Colon (tissue), 2 donors: Measurements from ENCODE around the gene NR2F1.
"Not testable (repeated sequence)": the region's sequence is repeated elsewhere in the genome, so short reads cannot be mapped to it uniquely, and the experiment has no call there.

ENCODE experiments used
- FAIRE-seq: peaks from 2 replicates; lab custom pipeline; 2012; peaks lifted over from hg19 to GRCh38; lab: Jason Lieb, UNC
- donor health status: control.
- donor health status: control.

Gene NR2F1

DNA sequence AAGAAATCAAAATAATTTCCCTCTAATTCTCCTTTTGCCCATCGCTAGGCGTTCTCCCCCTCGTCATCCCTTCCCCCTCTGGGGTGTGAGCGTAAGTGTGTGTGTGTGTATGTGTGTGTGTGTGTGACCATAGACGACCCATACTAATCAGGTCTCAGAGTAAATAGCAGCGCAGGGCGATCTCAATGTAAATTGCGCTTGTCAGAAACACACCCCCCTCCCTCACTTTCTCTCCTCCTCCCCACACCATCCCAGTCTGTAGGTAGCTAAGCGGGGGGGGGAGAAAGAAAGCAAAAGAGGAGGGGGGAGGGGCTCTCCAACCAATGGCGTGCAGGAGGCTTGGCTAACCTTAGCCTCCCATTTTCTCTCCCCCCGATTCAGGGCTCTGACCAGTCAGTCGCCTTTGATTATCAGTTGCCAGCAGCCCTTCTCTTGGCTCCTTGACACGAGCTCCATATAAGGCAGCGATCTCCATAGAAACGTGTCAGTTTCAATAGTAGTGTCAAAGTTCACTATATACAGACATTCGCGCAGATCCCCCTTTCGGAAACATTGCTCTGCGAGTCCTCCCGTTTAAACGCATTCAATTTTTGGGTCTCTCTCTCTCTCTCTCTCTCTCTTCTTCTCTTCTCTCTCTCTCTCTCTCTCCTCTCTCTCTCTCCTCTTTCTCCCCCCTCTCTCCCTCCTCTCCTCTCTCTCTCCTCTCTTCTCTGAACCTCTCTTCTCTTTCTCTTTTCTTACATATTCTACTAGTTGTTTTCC lies at the start of gene NR2F1:
TSS of gene NR2F1 (plus strand) at position 546 of the 762 bp plus-strand sequence. CDS start 1,802 bp downstream, outside the sequence.
- no peak for FAIRE-seq

DNA sequence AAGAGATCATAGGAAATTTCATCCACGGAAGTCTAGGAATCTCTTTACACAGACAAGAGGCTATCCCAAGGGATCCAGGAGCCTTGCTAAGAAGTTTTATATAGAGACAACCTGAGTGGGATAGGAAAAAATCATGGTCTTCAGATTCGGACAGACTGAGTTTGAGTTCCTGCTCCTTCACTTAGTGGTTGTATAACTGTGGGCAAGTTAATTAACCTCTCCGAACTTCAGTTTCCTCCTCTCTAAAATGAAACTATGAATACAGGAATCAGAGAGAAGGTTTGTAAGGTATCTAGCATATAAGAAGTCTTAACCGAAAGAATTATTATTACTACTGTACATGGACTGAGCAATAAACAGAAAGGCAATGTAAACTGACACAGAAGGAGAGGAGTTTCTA lies 37.1 kb upstream of the NR2F1 start:
- FAIRE-seq, result no peak

DNA sequence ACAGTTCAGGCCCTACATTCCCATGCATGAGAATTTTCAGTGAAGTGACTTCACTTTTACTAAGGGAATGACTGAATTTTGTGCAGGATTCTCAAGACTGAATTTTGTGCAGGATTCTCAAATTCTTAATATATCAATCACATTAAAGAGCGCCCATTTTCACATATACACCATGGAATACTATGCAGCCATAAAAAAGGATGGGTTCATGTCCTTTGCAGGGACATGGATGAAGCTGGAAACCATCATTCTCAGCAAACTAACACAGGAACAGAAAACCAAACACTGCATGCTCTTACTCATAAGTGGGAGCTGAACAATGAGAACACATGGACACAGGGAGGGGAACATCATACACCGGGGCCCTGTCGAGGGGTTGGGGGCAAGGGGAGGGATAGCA lies 33.4 kb upstream of the NR2F1 start:
- FAIRE-seq, result not testable (repeated sequence)

GRCh38 chr5:93557021-93557604 lies 25.9 kb upstream of the NR2F1 start:
- FAIRE-seq, result no peak

- FAIRE-seq, result no peak
Measured at GRCh38 chr5:93566091-93566490, 16.9 kb upstream of the NR2F1 start.

DNA sequence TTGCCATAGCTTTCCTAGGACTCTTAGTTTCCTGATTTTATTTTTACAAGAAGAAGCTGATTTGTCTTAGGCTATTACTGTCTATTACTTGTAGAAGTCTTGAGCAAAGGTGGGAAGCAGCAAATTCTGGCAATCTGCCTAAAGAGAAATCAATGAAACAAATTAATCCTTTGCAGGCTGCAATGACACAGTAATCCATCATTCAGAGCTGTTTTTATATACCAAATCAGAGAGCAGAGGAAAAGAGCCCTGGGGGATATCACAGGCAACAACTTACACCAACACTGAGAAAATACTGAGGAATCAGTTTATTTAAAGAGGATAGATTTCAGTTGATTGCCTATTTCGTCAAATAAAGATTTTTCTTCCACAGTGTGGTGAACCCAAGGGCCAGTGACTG lies 15.6 kb upstream of the NR2F1 start:
- FAIRE-seq, result no peak

- FAIRE-seq, result no peak
Measured at GRCh38 chr5:93569300-93570160, 13.5 kb upstream of the NR2F1 start.

- FAIRE-seq, result no peak
Measured at GRCh38 chr5:93570294-93571113, 12.5 kb upstream of the NR2F1 start.

GRCh38 chr5:93571114-93571949 lies 11.7 kb upstream of the NR2F1 start:
- FAIRE-seq, result no peak

DNA sequence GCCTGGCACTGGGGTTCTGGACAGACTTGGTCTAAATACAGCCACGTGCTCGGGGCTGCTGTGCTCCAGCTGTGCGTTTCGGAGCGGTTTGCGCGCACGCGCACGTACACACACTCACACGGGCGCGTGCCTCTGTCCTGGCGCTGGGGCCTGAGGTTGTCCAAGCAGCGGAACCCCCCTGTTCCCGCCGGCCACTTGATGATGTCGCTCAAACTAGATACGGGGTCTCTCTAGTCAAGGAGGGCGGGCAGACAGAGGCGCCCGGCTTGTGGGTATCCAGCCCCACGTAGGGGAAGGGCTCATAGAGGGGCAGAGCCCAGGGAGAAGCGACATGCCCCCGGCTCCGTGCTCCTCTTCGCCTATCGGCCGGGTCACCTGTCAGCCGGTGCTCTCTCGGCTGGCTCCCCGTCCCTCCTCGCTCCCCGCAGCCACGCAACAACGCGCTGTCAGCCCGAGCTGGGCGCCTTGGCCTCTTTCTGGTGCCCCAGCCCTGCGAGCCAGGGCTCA lies 10.9 kb upstream of the NR2F1 start:
- no peak for FAIRE-seq

DNA sequence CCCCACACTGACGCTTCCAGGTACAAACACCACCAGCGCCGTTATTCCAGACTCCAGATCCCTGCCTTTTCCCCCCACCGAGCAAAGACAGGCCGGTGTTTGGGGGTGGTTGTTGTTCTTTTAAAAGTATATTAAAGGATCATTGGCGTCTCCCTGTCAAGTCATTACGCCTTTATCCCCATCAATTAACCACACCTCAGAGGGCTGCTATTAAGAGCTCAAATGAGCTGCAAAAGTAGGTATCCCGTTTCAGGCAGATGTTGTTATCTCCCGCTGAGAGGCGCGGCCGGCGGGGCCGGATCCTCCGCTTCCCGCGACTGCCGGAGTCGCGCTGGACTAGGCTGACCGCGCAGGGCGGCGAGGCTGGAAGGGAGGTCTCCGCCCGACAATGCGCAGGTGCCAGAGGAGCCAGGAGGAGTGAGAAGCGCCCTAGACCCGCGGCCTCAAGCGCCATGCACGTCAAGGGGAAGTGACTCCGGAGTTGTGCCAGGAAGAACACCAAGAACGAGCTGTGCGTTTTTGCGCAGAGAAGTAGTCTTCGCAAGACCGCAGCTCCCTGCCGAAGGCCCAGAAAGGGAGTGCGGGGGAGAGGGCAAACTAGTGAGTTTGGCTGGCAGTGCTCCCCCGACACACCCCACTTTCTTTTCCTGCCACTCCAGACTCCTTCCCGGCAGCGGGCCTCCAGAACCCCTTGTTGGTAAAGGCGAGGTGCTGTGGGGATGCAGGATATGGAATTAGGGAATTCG lies 10.2 kb upstream of the NR2F1 start:
- no peak for FAIRE-seq

GRCh38 chr5:93573354-93574351 lies 9.4 kb upstream of the NR2F1 start:
- FAIRE-seq, result no peak

DNA sequence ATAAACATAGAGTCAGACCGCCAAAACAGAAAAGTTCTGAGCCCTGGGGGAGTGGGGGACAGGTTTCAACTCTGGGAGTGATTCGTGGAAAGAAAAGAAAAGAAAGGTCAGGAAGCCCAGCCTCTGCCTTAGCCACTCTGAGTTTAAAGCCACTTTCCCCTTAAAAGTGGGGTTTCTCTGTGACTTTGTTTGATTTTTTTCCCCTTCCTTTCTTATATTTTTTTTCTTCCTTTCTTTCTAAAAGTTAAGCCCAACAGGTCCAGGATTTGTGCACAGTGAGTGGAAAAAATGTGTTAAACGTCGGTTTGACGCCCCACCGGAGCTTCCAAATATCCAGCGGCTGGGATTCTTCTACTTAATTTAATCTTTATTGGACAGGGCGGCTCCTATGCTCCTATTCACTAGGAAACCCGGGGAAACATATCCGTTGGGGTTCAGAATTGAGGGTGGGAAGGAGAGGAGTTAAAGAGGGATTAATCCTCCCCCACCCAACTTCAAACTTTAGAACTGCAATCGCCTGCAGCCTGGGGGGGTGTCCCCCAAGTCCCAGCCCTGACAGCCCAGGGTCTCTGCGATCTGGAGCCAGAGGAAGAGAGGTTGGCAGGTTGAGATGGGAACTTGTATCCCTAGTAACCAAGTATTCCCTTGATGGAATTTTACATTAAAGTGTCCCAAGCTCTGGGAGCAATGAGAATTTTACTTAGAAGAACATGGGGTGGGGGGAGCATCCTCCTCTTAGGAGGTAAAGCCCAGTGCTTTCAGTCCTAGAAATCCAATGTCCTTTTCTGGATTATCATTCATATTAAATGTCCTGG lies 8.3 kb upstream of the NR2F1 start:
- no peak for FAIRE-seq

- FAIRE-seq, result no peak
Measured at GRCh38 chr5:93575461-93576414, 7.3 kb upstream of the NR2F1 start.

- FAIRE-seq, result no peak
Measured at GRCh38 chr5:93576994-93577853, 5.8 kb upstream of the NR2F1 start.
